ENCODE measurements around the gene ANP32E. TPM values are rescaled to one million over a fixed set of nuclear protein-coding genes. Genes with fewer than 3 reads are reported as not detected.
A peak's percentile ranks its signal among the peaks of the same experiment; 100 is the strongest.
"Not testable (repeated sequence)": the region's sequence is repeated elsewhere in the genome, so short reads cannot be mapped to it uniquely, and the experiment has no call there.

The ANP32E gene
- total RNA-seq, 1 experiment from 2014 or later = 81.9 TPM

DNA sequence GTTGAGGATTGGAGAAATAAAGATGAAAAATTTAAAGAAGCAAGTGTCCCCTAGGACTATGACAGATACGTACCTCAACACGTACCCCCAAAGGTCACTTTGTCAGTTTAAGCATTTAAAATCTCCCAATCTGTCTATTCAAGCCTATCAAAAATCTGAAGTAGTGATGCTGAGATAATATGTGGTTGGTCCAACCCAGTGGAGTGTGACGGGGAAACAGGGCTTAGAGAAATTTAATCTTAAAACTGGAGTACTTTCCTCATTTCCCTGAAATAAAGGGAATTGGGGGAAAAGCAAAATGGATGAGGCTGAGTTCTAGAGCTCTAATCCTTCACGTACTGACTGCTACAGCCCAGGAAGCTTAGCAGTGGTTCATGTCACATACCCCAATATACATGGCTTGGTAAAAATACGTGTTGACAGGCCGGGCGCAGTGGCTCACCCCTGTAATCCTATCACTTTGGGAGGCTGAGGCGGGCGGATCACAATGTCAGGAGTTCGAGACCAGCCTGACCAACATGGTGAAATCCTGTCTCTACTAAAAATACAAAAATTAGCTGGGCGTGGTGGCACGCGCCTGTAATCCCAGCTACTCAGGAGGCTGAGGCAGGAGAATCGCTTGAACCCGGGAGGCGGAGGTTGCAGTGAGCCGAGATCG, 21.7 kb downstream of the ANP32E start:
- DNase-seq (ENCODE audit: low spot score) = not testable (repeated sequence)

DNA sequence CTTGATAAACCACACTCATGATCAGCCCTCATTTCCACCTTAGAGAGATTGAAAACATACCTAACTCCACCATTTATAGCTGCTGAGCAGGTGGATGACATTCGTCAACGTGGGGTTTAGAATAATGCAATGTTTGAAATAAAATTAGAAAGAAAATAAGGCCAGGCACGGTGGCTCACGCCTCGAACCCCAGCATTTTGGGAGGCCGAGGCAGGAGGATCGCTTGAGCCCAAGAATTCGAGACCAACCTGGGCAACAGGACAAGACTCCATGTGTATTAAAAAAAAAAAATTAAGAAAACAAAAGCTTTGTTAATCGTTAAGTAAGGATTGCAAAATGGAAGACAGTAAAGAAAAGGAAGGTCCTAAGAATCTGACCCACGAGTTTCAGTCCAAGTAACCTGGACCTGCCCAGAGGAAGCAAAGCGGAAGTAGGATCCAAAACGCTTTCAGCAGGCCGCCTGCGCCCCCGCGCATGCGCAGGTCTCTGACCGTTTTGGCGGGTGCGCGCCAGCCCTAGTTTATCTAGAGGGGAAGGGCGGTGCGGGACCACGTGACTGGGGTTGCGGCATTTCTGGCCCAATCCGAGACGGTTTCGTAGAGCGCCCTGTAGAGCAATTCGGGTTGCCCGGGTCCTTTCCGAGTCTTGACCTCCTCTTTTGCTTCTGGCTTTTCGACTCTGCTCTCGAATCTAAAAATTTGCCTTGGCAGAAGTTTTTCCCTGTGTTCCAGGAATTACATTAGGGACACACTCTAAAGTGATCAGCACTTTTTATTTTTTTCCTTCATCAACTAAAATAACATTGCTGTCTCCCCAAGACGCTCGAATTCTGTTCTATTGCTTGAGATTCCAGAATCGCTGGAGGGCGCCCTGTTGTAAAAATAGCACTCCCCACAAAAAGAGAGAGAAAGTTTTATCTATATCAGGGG, 22.5 kb downstream of the ANP32E start:
- peak; percentile 99 for DNase-seq (ENCODE audit: low spot score)

DNA sequence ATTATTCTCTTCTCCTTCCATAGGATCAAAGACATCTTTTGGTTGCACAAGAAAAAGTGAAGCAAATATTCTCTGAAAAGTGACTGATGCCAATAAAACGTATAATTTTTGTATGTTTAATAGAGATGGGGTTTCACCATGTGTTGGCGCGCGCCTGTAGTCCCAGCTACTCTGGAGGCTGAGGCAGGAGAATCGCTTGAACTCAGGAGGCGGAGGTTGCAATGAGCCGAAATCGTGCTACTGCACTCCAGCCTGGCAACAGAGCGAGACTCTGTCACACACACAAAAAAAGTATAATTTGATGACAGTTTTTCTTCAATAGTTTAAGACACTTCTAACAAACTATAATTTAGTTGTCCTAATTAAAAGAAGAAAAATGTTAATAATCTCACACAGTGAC, 23.8 kb downstream of the ANP32E start:
- no peak for DNase-seq (ENCODE audit: low spot score)

DNA sequence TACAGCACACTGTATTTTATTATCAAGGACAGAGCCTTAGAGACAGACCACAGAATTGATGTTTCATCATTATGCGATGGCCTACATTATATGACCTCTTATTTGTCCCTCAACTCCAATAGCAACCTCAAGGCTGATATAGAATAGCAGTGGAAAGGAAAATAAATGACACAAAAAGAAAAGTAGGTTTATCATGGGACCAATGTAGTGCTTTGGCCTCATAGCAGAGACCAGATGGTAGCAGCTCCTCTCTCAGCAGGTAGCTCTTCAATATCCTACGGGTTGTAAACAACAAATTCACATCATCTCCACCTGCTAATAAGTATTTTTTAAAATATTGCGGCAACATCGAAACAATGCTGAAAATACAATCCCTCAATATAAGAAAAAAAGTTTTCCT, 25.2 kb downstream of the ANP32E start:
- DNase-seq (ENCODE audit: low spot score) = no peak

DNA sequence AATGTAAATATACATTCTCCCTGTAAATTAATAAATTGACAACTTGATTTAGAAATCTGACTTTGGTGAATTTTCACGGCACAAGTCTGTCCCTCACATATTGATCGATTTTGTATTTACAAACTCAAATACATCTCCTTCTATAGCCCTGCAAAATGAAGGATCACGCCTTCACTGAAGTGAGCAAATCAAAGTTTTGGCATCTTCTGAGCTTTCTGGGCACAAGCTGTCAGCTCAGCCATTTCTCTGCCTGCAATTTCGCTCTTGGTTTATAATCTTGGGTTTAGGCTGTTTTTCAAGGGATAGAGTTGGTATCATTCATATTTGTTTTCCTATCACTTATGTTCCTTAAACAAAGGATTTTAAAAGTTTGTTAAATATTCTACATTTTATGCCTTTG, 25.8 kb downstream of the ANP32E start:
- no peak for DNase-seq (ENCODE audit: low spot score)

DNA sequence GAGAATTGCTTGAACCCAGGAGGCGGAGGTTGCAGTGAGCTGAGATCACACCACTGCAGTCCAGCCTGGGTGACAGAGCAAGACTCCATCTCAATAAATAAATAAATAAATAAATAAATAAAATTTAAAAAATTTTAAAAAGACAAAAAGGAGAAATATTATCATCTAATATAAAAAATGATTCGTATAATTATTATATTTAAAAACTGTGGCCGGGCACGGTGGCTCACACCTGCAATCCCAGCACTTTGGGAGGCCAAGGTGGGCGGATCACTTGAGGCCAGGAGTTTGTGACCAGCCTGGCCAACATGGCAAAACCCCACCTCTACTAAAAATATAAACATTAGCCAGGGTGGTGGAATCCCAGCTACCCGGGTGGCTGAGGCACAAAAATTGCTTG, 27.5 kb downstream of the ANP32E start:
- not testable (repeated sequence) for DNase-seq (ENCODE audit: low spot score)

DNA sequence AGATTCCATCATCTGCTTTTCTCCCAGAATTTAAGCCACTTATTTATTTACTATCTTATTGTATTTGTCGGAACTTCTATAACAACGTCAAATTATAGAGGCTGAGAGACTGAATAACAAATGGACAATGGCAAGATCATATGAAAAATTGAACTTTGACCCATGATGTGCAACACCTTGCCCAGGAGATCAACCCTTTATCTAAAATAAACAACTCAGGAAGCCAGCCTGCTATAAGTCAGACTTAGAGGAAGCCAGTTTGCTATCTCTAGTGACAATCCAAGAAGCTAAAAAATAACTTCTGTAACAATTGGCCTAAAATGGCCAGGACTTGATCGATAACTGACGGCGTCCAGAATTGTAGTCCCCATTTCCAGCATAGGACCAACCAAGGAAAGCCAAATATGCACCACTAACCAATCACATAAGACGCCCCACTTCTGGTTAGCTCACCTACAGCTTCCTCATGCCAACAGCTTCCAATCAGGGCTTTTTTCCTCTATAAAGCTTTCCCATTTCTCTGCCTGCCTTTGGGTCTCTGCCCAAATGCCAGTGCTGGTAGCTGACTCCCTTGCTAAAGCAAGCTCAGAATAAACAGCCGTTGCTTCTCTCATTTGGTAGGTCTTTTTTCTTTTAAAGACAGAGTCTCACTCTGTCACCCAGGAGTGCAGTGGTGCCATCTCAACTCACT, 28.5 kb downstream of the ANP32E start:
- no peak for DNase-seq (ENCODE audit: low spot score)

DNA sequence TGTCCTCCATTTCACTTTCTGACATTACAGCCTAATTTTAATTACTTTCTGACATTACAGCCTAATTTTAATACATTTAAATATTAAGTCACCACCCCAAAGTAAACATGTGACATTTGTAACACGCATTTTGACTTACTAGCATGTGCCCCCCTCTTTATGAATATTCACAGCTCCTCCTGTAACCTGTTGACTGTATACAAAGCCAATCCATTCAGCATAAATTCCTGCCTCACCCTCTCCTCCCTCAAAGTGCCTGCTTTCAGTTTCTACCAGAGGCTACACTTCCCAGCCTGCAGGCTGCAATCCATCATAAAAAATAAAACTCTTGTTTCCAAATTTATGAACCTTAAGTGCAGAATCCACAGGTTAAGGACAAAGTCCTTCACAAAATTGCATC, 39.5 kb downstream of the ANP32E start:
- DNase-seq (ENCODE audit: low spot score) = no peak

DNA sequence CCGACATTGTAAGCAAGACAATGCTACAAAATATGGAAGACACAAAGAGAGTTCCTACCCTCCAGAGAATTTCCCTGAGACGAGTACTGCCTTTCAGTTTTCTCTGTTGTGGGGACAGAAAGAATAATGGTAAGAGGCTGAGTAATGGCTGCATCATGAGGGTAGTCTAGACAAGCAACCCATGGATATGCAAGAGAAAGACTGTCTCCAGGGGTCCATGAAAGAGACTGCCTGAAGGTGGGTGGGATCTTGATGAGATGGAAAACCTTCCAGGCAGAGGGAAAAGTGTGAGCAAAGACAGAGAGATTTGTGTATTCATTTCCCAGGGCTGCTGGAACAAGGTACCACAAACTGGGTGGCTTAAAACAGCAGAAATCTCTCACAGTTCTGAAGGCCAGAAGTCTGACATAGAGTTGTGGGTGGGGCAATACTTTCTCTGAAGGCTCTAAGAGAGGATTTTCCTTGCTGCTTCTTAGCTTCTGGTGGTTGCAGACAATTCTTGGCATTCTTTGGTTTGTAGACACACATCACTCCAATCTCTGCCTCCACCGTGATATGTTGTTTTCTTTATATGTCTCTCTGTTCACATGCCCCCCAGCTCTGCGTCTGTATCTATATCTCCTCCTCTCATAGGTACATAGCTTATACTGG, 41.4 kb downstream of the ANP32E start:
- peak; percentile 65 for DNase-seq (ENCODE audit: low spot score)

DNA sequence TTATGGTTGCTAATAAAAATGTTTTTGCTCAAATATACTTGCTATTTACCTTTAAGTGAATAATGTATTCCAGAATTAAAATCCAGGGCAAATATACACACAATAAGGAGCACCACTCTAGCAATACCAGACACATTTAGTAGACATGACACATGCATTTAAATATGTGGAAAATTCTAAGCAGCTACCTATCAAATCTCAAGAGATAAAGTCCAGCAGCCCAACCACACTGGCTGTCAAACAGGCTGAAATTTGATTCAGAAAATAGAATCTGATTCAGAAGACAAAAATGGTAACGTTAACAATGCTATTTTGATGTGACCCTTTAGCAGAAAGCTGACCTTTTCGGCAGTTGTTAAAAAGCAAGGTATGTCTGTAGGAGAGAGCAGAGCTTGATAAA, 43.9 kb downstream of the ANP32E start:
- peak; percentile 96 for DNase-seq (ENCODE audit: low spot score)

DNA sequence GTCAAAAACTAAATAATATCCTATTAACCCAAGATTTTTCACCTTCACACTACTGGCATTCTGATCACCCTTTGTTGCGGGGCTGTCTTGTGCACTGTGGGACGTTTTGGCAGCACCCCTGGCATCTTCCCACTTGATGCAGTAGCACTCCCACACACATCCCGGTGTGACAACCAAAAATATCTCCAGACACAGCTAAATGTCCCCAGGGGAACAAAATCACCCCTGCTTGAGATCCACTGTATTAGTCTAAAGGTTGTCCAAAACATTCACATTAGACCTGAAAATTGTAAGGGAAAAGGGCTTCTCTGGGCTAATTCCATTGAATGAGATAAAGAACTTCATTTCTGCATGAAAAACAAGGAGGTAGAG, 48.4 kb downstream of the ANP32E start:
- no peak for DNase-seq (ENCODE audit: low spot score)

DNA sequence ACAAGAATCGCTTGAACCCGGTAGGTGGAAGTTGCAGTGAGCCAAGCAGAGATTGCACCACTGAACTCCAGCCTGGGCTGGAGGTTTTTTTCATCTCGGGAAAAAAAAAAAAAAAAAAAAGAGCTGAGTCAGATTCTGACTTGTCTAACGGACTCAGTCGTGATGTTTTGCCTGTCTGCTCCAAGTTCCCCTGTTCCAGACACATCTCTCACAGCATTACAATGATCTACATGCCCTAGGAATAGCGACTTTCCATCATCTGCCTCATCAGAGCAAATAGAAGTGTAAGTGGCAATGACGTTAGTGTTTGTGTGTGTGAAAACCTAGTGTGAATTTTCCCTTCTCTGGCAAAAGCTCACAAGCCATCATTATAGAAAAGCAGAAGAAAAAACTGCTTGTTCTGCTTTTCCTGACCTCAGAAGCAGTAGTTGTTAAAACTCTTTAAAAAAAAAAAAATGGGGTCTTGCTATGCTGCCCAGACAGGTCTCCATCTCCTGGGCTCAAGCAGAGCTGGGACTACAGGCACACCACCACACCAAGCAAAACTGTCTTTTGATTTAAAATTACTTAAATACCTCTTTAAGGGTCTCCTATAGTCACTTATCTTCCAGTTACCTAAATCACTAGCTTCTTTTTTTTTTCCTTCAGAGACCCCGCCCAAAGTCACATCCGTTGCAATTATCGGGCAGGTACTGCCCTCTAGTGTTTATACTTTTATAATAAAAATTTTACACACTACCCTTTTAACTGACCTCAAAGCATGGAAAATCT, 48.9 kb downstream of the ANP32E start:
- DNase-seq (ENCODE audit: low spot score) = peak; percentile 53

DNA sequence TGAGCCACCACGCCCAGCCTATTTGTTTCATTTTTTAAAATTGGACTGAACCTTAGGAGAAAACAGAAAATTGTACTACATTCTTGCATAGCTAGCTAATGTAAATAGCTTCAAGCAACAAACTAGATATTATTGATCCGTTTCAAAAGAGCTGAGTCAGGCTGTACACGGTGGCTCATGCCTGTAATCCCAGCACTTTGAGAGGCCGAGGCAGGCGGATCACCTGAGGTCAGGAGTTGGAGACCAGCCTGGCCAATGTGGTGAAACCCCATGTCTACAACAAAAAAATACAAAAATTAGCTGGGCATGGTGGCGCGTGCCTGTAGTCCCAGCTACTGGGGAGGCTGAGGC, 49.5 kb downstream of the ANP32E start:
- DNase-seq (ENCODE audit: low spot score) = not testable (repeated sequence)

DNA sequence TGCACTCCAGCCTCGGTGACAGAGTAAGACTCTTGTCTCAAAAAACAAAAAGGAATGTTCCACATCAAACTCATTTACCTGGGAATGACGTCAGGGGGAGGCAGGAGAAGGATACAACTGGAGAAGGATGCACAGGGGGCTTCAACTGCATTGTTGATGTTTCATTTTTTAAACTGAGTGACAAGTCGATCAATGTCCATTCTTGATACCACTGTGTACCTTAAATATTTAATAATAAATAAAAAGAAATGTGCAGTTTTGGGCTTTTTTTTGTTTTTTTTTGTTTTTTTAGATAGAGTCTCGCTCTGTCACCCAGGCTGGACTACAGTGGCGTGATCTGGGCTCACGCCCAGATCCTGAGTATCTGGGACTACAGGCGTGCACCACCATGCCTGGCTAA, 50.4 kb downstream of the ANP32E start:
- DNase-seq (ENCODE audit: low spot score) = no peak

DNA sequence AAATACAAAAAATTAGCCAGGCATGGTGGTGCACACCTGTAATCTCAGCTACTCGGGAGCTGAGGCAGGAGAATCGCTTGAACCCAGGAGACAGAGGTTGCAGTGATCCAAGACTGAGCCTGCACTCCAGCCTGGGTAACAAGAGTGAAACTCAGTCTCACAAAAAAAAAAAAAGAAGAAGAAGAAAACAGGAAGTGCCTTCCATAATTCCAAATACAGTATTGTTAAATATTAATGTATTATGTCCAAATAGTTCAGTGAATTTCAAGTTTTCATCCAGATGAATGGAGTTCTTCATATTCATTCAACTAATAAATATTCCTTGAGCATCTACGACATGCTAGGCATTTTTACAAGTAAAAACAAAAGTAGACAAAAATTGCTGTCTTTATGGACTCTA, 52.9 kb downstream of the ANP32E start:
- no peak for DNase-seq (ENCODE audit: low spot score)

DNA sequence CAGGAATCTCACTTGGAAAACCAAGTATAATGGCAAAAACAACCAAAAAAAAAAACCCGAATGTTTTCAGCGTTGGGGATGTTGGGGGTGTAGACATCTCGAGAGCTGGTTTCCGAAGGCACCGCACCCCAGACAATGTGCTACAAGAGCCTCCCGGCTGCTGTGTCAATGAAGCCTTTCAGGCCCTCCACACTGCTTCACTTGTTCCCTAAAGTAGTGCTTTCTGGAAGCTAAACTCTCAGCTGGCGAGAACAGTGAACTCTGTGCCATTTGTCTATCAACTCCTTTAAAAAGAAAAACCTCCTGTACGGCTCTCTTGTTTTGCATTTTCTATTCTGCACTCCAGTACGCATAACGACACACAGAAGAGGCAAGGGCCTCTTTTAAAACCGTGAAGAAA, 53.7 kb downstream of the ANP32E start:
- DNase-seq (ENCODE audit: low spot score) = no peak

DNA sequence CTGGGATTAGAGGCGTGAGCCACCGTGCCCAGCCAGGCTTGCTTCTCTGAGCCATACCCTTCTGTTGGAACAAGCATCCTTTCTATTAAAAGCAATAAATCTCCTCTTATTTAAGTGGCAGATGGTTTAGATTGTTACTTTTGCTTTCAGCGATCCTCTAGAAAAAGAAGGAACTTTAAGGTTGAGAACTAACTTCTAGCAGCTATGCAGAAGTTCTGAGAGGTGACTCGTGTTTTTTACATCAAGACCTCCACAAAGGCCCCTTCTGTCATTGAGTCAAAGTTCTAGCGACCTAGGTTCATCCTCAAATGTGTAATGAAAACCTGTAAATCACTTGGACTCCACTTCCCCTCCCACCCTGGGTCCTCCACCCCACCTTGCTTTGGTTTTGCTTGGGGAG, 55.4 kb downstream of the ANP32E start:
- no peak for DNase-seq (ENCODE audit: low spot score)

DNA sequence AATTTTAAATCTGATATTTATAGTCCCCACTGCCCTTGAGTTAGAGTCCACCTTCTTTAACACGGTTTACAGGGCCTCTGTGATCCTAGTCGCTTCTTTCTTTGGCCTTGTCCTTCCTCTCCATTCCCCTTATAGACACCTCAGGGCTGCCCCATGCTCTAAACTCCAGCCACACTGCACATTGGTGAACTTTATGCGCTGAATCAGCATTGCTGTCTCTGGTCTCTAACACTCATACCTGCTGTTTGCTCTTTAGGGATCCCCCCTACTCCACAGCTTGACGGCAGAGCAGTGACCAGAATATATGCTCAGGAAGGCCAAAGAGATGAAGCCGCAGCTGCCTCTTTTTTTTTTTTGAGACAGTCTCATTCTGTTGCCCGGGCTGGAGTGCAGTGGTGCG, 56.0 kb downstream of the ANP32E start:
- DNase-seq (ENCODE audit: low spot score) = no peak

DNA sequence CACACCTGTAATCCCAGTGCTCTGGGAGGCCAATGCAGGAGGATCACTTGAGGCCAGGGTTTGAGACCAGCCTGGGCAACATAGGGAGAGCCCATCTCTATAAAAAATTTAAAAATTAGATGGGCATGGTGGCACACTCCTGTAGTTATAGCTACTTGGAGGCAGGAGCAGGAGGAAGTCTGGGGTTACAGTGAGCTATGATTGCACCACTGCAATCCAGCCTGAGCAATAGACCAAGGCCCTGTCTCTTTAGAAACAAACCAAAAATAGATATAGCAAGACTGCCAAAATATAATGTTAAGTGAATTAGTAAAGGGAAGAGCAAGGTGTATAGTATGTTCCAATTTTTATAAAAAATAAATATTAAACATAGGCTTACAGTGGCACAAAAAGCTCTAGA, 57.4 kb downstream of the ANP32E start:
- DNase-seq (ENCODE audit: low spot score) = no peak

DNA sequence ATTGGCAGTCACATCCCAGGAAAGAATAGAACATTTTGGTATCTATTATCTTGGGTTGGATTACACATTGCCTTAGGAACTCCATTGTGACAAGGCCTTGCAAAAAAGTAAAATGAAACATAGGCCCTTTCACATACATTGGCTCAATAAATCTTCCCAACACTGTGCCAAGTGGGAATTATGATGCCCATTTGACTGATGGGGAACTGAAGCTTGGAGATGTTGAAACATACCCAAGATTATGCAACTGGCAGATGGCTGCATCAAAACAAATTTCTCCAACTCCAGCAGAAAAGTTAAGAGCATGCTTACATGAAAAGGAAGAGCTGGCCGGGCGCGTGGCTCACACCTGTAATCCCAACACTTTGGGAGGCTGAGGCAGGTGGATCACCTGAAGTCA, 59.3 kb downstream of the ANP32E start:
- DNase-seq (ENCODE audit: low spot score) = no peak

DNA sequence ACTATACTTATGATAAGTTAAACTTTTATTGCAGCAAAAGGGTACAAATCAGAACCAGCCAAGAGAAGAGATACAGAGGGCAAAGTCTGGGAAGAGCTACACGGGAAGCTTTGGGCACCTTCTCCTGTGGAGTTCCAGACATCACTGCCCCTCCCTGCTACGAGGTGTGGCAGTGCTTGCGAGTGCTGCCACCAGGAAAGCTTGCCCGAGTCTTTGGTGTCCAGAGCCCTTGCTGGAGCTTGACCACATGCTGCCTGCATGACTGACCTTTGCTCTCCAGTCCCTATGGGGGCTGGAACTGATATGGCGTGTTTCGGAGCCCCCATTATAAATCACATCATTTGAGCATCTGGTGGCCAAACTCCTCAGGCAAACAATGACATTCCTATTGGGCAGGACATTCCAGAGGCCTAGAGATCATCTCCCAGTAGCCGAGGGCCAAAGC, 62.7 kb downstream of the ANP32E start:
- DNase-seq (ENCODE audit: low spot score) = no peak
